HEK293 (cell line): ENCODE measurements around the gene ASAP2.

Experiments used
- ZNF2 ChIP-seq: fragments of 450-650 bp; formaldehyde crosslinking; IDR thresholded peaks from 2 replicates; pipeline ENCODE4 v1.5.1; 2016; ENCODE audit warnings: missing biosample characterization, missing genetic modification characterization
- ZNF274 ChIP-seq, 2 experiments: fragments of 200-500 bp in 1 of 2; fragments of 450-650 bp in 1 of 2; sonication (Bioruptor generic) in 1 of 2; formaldehyde crosslinking in 1 of 2; IDR thresholded peaks; 2 replicates each; pipeline versions ENCODE4 v1.5.1 to v1.6.1; 2014 to 2016; ENCODE audit warnings: borderline replicate concordance in 1 of 2, inconsistent platforms in 1 of 2, low read length in 1 of 2, missing biosample characterization in 1 of 2, missing genetic modification characterization in 1 of 2
- TF ChIP-seq, protein P1 (sequence below): fragments of 450-650 bp; formaldehyde crosslinking; IDR thresholded peaks from 2 replicates; pipeline ENCODE4 v1.5.1; 2016; ENCODE audit warnings: missing biosample characterization, missing genetic modification characterization

DNA sequence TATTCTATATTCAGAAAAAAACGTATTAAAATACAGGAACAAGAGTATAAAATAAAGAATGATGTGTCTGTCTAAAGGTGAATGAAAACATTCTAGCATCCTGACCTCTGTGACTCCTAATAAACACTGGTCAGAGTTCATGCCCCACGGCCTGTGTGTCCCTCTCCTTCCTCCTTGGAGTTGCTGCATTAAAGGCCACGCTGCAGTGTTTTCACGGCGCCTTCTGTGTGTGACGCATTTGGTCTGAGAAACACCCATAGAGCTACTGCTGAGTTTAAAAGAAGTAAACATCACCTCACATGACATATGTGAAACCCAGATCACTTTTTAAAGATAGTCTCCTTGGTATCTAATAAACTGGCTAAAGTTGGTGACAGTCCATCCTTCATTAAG lies 126.2 kb downstream of the ASAP2 start:
- TF ChIP-seq ZNF274 (IDR thresholded peaks at IDR 0.05; ENCODE audit: low read length) (no peak), ZNF274 (tag by site-specific recombination; IDR thresholded peaks at IDR 0.05; ENCODE audit: borderline replicate concordance) (no peak), ZNF2 (no peak)
- TF ChIP-seq, protein P1, sequence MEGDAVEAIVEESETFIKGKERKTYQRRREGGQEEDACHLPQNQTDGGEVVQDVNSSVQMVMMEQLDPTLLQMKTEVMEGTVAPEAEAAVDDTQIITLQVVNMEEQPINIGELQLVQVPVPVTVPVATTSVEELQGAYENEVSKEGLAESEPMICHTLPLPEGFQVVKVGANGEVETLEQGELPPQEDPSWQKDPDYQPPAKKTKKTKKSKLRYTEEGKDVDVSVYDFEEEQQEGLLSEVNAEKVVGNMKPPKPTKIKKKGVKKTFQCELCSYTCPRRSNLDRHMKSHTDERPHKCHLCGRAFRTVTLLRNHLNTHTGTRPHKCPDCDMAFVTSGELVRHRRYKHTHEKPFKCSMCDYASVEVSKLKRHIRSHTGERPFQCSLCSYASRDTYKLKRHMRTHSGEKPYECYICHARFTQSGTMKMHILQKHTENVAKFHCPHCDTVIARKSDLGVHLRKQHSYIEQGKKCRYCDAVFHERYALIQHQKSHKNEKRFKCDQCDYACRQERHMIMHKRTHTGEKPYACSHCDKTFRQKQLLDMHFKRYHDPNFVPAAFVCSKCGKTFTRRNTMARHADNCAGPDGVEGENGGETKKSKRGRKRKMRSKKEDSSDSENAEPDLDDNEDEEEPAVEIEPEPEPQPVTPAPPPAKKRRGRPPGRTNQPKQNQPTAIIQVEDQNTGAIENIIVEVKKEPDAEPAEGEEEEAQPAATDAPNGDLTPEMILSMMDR (tag by site-specific recombination): no peak
